ENCODE measurements around the gene MPP3. TPM values are rescaled to one million over a fixed set of nuclear protein-coding genes. Genes with fewer than 3 reads are reported as not detected.

Gene MPP3
- total RNA-seq, 2 experiments from 2014 or later: not detected

DNA sequence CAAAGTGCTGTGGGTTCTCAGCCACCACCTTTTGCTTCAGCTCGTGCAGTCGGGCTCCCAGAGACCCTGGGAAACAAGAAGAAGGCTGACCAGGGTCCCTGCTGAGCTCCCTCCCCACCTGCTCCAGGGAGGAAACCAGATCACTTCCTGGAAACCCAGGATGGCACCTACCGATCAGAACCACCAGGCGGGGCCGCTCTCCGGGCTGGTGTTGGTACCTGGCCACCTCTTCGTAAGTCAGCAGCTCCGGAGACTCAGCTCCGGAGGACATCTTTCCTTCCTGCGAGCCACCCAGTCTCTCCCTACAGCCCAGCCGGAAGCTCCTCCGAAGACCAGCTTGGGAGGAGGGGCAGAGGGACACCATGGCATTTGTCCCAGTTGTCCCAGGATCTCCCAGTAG, 18.9 kb downstream of the MPP3 start:
- H3K79me2 ChIP-seq (ENCODE audit: insufficient read depth, low read depth, low read length): no peaks in the 10 kb centered on the region
- TF ChIP-seq, protein P1, sequence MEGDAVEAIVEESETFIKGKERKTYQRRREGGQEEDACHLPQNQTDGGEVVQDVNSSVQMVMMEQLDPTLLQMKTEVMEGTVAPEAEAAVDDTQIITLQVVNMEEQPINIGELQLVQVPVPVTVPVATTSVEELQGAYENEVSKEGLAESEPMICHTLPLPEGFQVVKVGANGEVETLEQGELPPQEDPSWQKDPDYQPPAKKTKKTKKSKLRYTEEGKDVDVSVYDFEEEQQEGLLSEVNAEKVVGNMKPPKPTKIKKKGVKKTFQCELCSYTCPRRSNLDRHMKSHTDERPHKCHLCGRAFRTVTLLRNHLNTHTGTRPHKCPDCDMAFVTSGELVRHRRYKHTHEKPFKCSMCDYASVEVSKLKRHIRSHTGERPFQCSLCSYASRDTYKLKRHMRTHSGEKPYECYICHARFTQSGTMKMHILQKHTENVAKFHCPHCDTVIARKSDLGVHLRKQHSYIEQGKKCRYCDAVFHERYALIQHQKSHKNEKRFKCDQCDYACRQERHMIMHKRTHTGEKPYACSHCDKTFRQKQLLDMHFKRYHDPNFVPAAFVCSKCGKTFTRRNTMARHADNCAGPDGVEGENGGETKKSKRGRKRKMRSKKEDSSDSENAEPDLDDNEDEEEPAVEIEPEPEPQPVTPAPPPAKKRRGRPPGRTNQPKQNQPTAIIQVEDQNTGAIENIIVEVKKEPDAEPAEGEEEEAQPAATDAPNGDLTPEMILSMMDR (conservative IDR thresholded peaks at IDR 0.05; ENCODE audit: low read length): no peak
- TF ChIP-seq EZH2phosphoT487 (IDR thresholded peaks at IDR 0.05; ENCODE audit: borderline replicate concordance, low read depth, low read length): no peak
- ChIA-PET CTCF (ENCODE audit: unreplicated experiment) (no interaction called here), POLR2A (no interaction called here)
- BruUV-seq (replicated peaks): no TSS peak
- H3K4me1 ChIP-seq (ENCODE audit: insufficient read depth, low read length, poor library complexity, severe bottlenecking): no peaks in the 10 kb centered on the region
- intact Hi-C loops (cut with micrococcal nuclease; ENCODE audit: unreplicated experiment): no loop called here
- no peak for DNase-seq (ENCODE audit: low spot score)
- no peaks in the 10 kb centered on the region for H3K9me2 ChIP-seq (ENCODE audit: insufficient read depth, low read length)
- H3K27ac ChIP-seq (ENCODE audit: low read depth, low read length, poor library complexity, severe bottlenecking): no peak overlapping the region
- H4K20me1 ChIP-seq (ENCODE audit: insufficient read depth, low read length): no peaks in the 10 kb centered on the region
- no peak overlapping the region for H2AFZ ChIP-seq (ENCODE audit: low read length)
- H3K4me2 ChIP-seq (ENCODE audit: low read length): no peak overlapping the region
- H3K36me3 ChIP-seq (ENCODE audit: insufficient read depth, low read length): no peaks in the 10 kb centered on the region
- H3K4me3 ChIP-seq (ENCODE audit: low read depth, low read length, poor library complexity, severe bottlenecking): no peak overlapping the region
- H3K9me3 ChIP-seq (ENCODE audit: low read length): no peaks in the 10 kb centered on the region

DNA sequence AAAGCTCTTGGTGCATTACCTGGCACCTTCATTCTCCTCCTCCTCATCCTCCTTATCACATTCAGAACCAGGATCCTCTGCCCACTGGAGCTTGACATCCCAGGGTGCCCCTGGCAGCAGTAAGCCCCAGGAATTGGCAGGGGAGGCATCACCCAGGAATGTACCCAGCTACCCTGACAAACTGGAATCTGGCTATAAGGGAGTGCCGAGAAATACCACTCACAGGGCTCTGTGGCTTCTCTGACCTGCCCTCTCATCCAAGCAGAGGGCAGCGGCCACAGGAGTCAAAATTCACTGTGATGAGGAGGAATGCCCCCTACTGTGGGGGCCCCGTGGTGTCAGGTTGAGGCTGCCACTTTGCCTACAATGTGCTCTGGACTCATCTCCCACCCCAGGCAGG, 19.6 kb downstream of the MPP3 start:
- H3K27ac ChIP-seq (ENCODE audit: low read depth, low read length, poor library complexity, severe bottlenecking): no peak overlapping the region
- no peak overlapping the region for H3K4me2 ChIP-seq (ENCODE audit: low read length)
- H3K79me2 ChIP-seq (ENCODE audit: insufficient read depth, low read depth, low read length): no peaks in the 10 kb centered on the region
- H3K9me2 ChIP-seq (ENCODE audit: insufficient read depth, low read length): no peaks in the 10 kb centered on the region
- H3K36me3 ChIP-seq (ENCODE audit: insufficient read depth, low read length): no peaks in the 10 kb centered on the region
- intact Hi-C loops (cut with micrococcal nuclease; ENCODE audit: unreplicated experiment): no loop called here
- no peak for DNase-seq (ENCODE audit: low spot score)
- ChIA-PET POLR2A (interaction anchor here (0.6 kb wide), 1 partner anchor 302 kb away, joined by 5 read pairs; no protein-coding TSS in a partner anchor), CTCF (ENCODE audit: unreplicated experiment) (no interaction called here)
- no peak overlapping the region for H2AFZ ChIP-seq (ENCODE audit: low read length)
- TF ChIP-seq EZH2phosphoT487 (IDR thresholded peaks at IDR 0.05; ENCODE audit: borderline replicate concordance, low read depth, low read length): no peak
- TF ChIP-seq, protein P1 (conservative IDR thresholded peaks at IDR 0.05; ENCODE audit: low read length): no peak
- no peaks in the 10 kb centered on the region for H3K9me3 ChIP-seq (ENCODE audit: low read length)
- no peaks in the 10 kb centered on the region for H3K4me1 ChIP-seq (ENCODE audit: insufficient read depth, low read length, poor library complexity, severe bottlenecking)
- H4K20me1 ChIP-seq (ENCODE audit: insufficient read depth, low read length): no peaks in the 10 kb centered on the region
- BruUV-seq (replicated peaks): no TSS peak
- H3K4me3 ChIP-seq (ENCODE audit: low read depth, low read length, poor library complexity, severe bottlenecking): no peak overlapping the region

DNA sequence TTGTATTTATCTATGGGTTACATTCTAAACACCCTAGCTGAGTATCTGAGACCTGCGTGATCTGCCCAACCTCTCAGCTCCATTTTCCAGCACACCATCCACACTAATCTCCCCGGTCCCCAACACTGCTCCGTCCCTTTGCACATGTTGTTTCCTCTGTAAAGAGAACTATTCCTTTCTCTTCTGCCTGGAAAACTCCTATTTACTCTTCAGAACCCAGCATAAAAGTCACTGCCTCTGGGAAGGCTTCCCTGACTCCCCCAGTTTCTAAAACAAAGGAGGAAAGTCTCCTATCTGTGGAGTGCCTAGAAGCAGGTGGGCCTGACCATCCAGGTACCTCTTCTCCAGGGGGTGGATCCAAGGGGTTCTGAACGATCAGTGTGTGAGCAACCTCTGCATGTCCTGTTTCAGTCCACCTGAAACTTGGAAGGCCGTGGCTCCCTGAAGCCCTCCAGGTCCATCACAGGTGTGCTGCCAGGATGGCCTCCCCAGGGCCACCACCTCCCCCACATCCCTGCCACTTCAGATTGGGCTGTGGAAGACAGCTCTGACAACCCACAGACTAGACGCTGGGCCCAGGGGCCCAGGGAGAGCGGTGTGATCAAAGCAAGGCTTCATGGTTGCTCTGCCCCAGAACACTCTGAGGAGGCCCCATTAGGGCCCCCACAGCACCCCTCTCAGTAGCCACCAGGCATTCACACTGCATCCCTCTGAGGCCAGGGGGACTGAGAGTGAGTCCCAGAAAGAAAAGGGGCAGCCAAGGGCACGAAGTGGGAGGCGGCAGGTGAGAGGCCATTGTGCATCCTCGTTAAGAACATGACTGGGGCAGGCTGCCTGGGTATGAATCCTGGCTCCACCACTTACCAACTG, 20.3 kb downstream of the MPP3 start:
- no peaks in the 10 kb centered on the region for H3K9me3 ChIP-seq (ENCODE audit: low read length)
- POLR2A ChIA-PET: interaction anchor here (0.6 kb wide), 1 partner anchor 301 kb away, joined by 5 read pairs; no protein-coding TSS in a partner anchor
- H3K9me2 ChIP-seq (ENCODE audit: insufficient read depth, low read length): no peaks in the 10 kb centered on the region
- no peak for DNase-seq (ENCODE audit: low spot score)
- no peak overlapping the region for H3K4me3 ChIP-seq (ENCODE audit: low read depth, low read length, poor library complexity, severe bottlenecking)
- H2AFZ ChIP-seq (ENCODE audit: low read length): no peak overlapping the region
- H3K36me3 ChIP-seq (ENCODE audit: insufficient read depth, low read length): no peaks in the 10 kb centered on the region
- no peak overlapping the region for H3K27ac ChIP-seq (ENCODE audit: low read depth, low read length, poor library complexity, severe bottlenecking)
- no peaks in the 10 kb centered on the region for H4K20me1 ChIP-seq (ENCODE audit: insufficient read depth, low read length)
- no peaks in the 10 kb centered on the region for H3K79me2 ChIP-seq (ENCODE audit: insufficient read depth, low read depth, low read length)
- H3K4me2 ChIP-seq (ENCODE audit: low read length): no peak overlapping the region
- intact Hi-C loops (cut with micrococcal nuclease; ENCODE audit: unreplicated experiment): no loop called here
- no TSS peak for BruUV-seq (replicated peaks)
- no peaks in the 10 kb centered on the region for H3K4me1 ChIP-seq (ENCODE audit: insufficient read depth, low read length, poor library complexity, severe bottlenecking)
- CTCF ChIA-PET (ENCODE audit: unreplicated experiment): no interaction called here
- no peak for TF ChIP-seq EZH2phosphoT487 (IDR thresholded peaks at IDR 0.05; ENCODE audit: borderline replicate concordance, low read depth, low read length)
- TF ChIP-seq, protein P1 (conservative IDR thresholded peaks at IDR 0.05; ENCODE audit: low read length): no peak
